Peyer's patch (tissue), 4 donors: ENCODE data around the gene SLC36A1. TPM values are rescaled to one million over a fixed set of nuclear protein-coding genes. Genes with fewer than 3 reads are reported as not detected.

Source experiments
- DNase-seq, 3 donors: peaks; one replicate each; pipeline ENCODE4 v3.0.0-alpha.2; 2017 to 2019
- H3K27ac ChIP-seq, 4 donors: fragments of 200-600 bp; sonication (generic); one replicate each; pipeline ENCODE4 v1.5.1; 2016 to 2019
- H3K27me3 ChIP-seq, 2 donors: fragments of 200-600 bp; sonication (generic); one replicate each; pipeline ENCODE4 v1.5.1; 2019
- H3K36me3 ChIP-seq, 3 donors: fragments of 200-600 bp; sonication (generic); one replicate each; pipeline ENCODE4 v1.5.1; 2016 to 2019
- H3K4me1 ChIP-seq, 4 donors: fragments of 200-600 bp; sonication (generic); one replicate each; pipeline ENCODE4 v1.5.1; 2016 to 2019
- H3K4me3 ChIP-seq, 4 donors: fragments of 200-600 bp; sonication (generic); 1 replicate in 3 of 4; 2 replicates in 1 of 4; pipeline ENCODE4 v1.5.1; 2016 to 2019; ENCODE audit warnings: mild to moderate bottlenecking in 1 of 4
- H3K9me3 ChIP-seq, 4 donors: fragments of 200-600 bp; sonication (generic); one replicate each; pipeline ENCODE4 v1.5.1; 2016 to 2019; ENCODE audit warnings: mild to moderate bottlenecking in 1 of 4
- CTCF ChIP-seq, 6 experiments: fragments of 450-650 bp in 4 of 6; fragments of 200-600 bp in 2 of 6; sonication (generic) in 1 of 6; IDR thresholded peaks; one replicate each; pipeline ENCODE4 v1.5.1; 2017 to 2019; ENCODE audit warnings: antibody characterized with exemption in 6 of 6, mild to moderate bottlenecking in 3 of 6, moderate library complexity in 1 of 6
- POLR2A ChIP-seq, 2 donors: fragments of 450-650 bp; IDR thresholded peaks; one replicate each; pipeline ENCODE4 v1.5.1; 2017; ENCODE audit warnings: antibody characterized with exemption in 2 of 2, mild to moderate bottlenecking in 2 of 2, moderate library complexity in 2 of 2
- total RNA-seq, 4 donors: library from RNA; depleted of rRNA; stranded (reverse); fragments of >200 nt; gene quantifications; one replicate each; pipeline ENCODE4 v1.1.0, GENCODE V29; 2016

SLC36A1 gene
- total RNA-seq, 4 donors from 2014 or later: 23.9 to 171 (median 107) TPM

GRCh38 chr5:151465476-151465875, 18.1 kb downstream of the SLC36A1 start:
- no peak for TF ChIP-seq POLR2A (IDR thresholded peaks at IDR 0.05)
- TF ChIP-seq CTCF (IDR thresholded peaks at IDR 0.05): no peak
- DNase-seq: no peak
- H3K36me3 ChIP-seq: peaks cover 0 to 62% (median 0%) of the 10 kb centered on the region in 3 donors
- H3K4me1 ChIP-seq: peaks cover 0 to 9% (median 0%) of the 10 kb centered on the region in 4 donors
- no peaks in the 10 kb centered on the region for H3K27me3 ChIP-seq
- no peak overlapping the region for H3K27ac ChIP-seq
- H3K4me3 ChIP-seq: no peak overlapping the region
- H3K9me3 ChIP-seq: no peaks in the 10 kb centered on the region

DNA sequence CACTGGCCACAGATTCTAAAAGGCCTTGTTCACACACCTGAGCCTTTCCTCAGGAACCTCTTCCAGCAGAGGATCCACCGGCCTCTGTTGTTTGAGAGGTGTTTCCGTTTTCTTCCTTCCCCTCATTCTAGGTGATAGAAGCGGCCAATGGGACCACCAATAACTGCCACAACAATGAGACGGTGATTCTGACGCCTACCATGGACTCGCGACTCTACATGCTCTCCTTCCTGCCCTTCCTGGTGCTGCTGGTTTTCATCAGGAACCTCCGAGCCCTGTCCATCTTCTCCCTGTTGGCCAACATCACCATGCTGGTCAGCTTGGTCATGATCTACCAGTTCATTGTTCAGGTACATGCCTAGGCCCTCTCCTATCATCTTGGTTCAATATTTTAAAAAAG, 20.2 kb downstream of the SLC36A1 start:
- DNase-seq: no peak
- Histone ChIP-seq H3K27ac (no peak overlapping the region), H3K4me1 (peaks cover 0 to 9% (median 0%) of the 10 kb centered on the region in 4 donors), H3K36me3 (peaks cover 0 to 83% (median 0%) of the 10 kb centered on the region in 3 donors), H3K4me3 (no peak overlapping the region), H3K9me3 (no peaks in the 10 kb centered on the region), H3K27me3 (no peaks in the 10 kb centered on the region)
- TF ChIP-seq CTCF (IDR thresholded peaks at IDR 0.05) (no peak), POLR2A (IDR thresholded peaks at IDR 0.05) (no peak)

DNA sequence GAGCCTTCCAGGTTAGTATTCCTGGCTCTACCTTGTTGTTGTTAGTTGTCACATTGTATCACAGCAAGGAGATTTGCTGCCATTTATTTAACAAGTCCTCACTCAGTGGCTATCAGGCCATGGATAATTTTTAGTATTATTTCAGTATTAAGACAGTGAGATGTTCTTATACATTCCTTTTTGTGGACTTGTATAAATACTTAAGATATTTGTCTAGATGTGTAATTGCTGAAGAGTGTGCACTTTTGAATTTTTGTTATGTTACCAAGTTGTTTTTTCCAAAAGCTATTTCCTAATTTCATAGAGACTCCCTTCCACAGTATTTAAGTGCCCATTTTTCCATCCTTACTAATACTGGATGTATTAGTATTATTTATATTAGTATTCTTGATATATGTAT, 22.0 kb downstream of the SLC36A1 start:
- Histone ChIP-seq H3K4me1 (no peaks in the 10 kb centered on the region), H3K27me3 (no peaks in the 10 kb centered on the region), H3K9me3 (no peaks in the 10 kb centered on the region), H3K36me3 (peaks cover 0 to 88% (median 0%) of the 10 kb centered on the region in 3 donors), H3K4me3 (no peak overlapping the region), H3K27ac (no peak overlapping the region)
- TF ChIP-seq CTCF (IDR thresholded peaks at IDR 0.05) (no peak), POLR2A (IDR thresholded peaks at IDR 0.05) (no peak)
- no peak for DNase-seq

DNA sequence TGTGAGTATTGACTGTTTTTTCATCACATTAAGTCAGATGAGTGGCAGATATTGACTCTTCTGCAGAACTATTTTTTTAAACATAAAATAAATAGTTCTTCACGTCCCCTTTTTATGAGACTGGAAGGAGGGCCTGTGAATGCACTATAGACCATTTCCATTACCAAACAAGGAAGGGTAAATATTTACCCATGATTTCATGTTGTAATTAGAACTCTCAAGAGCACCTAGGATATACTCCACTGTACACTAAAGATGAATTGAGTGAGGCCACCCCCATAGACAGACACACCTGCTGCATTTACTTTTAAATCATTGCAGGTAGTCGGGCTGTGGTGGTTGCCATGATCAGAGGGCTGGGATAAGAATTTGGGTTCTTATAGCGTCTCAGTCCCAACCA, 22.6 kb downstream of the SLC36A1 start:
- H3K27me3 ChIP-seq: no peaks in the 10 kb centered on the region
- H3K27ac ChIP-seq: no peak overlapping the region
- H3K4me3 ChIP-seq: no peak overlapping the region
- no peaks in the 10 kb centered on the region for H3K4me1 ChIP-seq
- TF ChIP-seq POLR2A (IDR thresholded peaks at IDR 0.05) (no peak), CTCF (IDR thresholded peaks at IDR 0.05) (no peak)
- peaks cover 0 to 88% (median 0%) of the 10 kb centered on the region in 3 donors for H3K36me3 ChIP-seq
- H3K9me3 ChIP-seq: no peaks in the 10 kb centered on the region
- DNase-seq: no peak

DNA sequence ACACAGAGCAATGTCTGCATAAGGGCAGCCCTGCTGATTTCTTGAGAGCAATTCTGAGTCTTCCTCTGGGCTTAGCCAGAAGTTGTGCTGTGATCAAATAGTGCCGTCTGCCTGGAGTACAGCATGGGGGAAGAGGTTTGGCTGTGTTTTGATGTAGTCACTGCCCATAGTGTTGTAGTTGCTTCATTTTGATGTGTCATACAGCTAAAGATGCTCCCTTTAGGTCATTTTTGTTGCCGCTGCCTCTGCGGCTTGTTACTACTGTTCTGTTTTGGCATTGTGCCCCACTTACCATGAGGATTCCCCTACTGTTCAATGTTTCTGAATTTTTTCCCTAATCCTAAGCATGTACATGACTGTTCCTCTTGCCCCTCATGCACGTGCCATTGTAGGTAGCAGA, 23.0 kb downstream of the SLC36A1 start:
- no peak for TF ChIP-seq CTCF (IDR thresholded peaks at IDR 0.05)
- TF ChIP-seq POLR2A (IDR thresholded peaks at IDR 0.05): no peak
- Histone ChIP-seq H3K27me3 (no peaks in the 10 kb centered on the region), H3K36me3 (peaks cover 0 to 88% (median 0%) of the 10 kb centered on the region in 3 donors), H3K4me1 (no peaks in the 10 kb centered on the region), H3K4me3 (no peak overlapping the region), H3K9me3 (no peaks in the 10 kb centered on the region), H3K27ac (no peak overlapping the region)
- DNase-seq: no peak

GRCh38 chr5:151471276-151471675, 23.9 kb downstream of the SLC36A1 start:
- Histone ChIP-seq H3K27me3 (no peaks in the 10 kb centered on the region), H3K9me3 (no peaks in the 10 kb centered on the region), H3K36me3 (peaks cover 0 to 87% (median 0%) of the 10 kb centered on the region in 3 donors), H3K4me3 (no peak overlapping the region), H3K27ac (no peak overlapping the region), H3K4me1 (no peaks in the 10 kb centered on the region)
- no peak for TF ChIP-seq POLR2A (IDR thresholded peaks at IDR 0.05)
- DNase-seq: no peak
